ENCODE results near the gene COBL.

Gene COBL

GRCh38 chr7:51273360-51273759 is 43.2 kb downstream of the COBL start:
- Histone ChIP-seq H3K27ac (ENCODE audit: low read length) (no peak overlapping the region), H3K4me1 (ENCODE audit: control insufficient read depth, insufficient read depth, low read length) (peaks cover 4% of the 10 kb centered on the region), H3K4me3 (ENCODE audit: low read length in 2 of 2) (no peak overlapping the region), H3K36me3 (ENCODE audit: control insufficient read depth in 2 of 2, insufficient read depth in 2 of 2, low read length in 2 of 2) (no peaks in the 10 kb centered on the region), H3K27me3 (ENCODE audit: control insufficient read depth in 1 of 2, insufficient read depth in 2 of 2, low read length in 2 of 2) (no peaks in the 10 kb centered on the region), H3K9ac (ENCODE audit: low read length in 2 of 2) (no peak overlapping the region), H3K9me3 (ENCODE audit: control insufficient read depth in 2 of 2, low read length in 2 of 2) (no peaks in the 10 kb centered on the region)

GRCh38 chr7:51270965-51271364 is 45.6 kb downstream of the COBL start:
- Histone ChIP-seq H3K27ac (ENCODE audit: low read length) (no peak overlapping the region), H3K4me3 (ENCODE audit: low read length in 2 of 2) (no peak overlapping the region), H3K4me1 (ENCODE audit: control insufficient read depth, insufficient read depth, low read length) (no peaks in the 10 kb centered on the region), H3K9me3 (ENCODE audit: control insufficient read depth in 2 of 2, low read length in 2 of 2) (no peaks in the 10 kb centered on the region), H3K36me3 (ENCODE audit: control insufficient read depth in 2 of 2, insufficient read depth in 2 of 2, low read length in 2 of 2) (no peaks in the 10 kb centered on the region), H3K27me3 (ENCODE audit: control insufficient read depth in 1 of 2, insufficient read depth in 2 of 2, low read length in 2 of 2) (no peaks in the 10 kb centered on the region), H3K9ac (ENCODE audit: low read length in 2 of 2) (no peak overlapping the region)

GRCh38 chr7:51269911-51270310 is 46.7 kb downstream of the COBL start:
- H3K9ac ChIP-seq (ENCODE audit: low read length in 2 of 2): no peak overlapping the region
- H3K27me3 ChIP-seq (ENCODE audit: control insufficient read depth in 1 of 2, insufficient read depth in 2 of 2, low read length in 2 of 2): no peaks in the 10 kb centered on the region
- H3K4me3 ChIP-seq (ENCODE audit: low read length in 2 of 2): no peak overlapping the region
- no peak overlapping the region for H3K27ac ChIP-seq (ENCODE audit: low read length)
- H3K36me3 ChIP-seq (ENCODE audit: control insufficient read depth in 2 of 2, insufficient read depth in 2 of 2, low read length in 2 of 2): no peaks in the 10 kb centered on the region
- H3K4me1 ChIP-seq (ENCODE audit: control insufficient read depth, insufficient read depth, low read length): no peaks in the 10 kb centered on the region
- no peaks in the 10 kb centered on the region for H3K9me3 ChIP-seq (ENCODE audit: control insufficient read depth in 2 of 2, low read length in 2 of 2)

- no peak overlapping the region for H3K9ac ChIP-seq (ENCODE audit: low read length in 2 of 2)
Measured at GRCh38 chr7:51269321-51269720, 47.3 kb downstream of the COBL start.

GRCh38 chr7:51268859-51269258 is 47.8 kb downstream of the COBL start:
- Histone ChIP-seq H3K9me3 (ENCODE audit: control insufficient read depth in 2 of 2, low read length in 2 of 2) (no peaks in the 10 kb centered on the region), H3K27me3 (ENCODE audit: control insufficient read depth in 1 of 2, insufficient read depth in 2 of 2, low read length in 2 of 2) (no peaks in the 10 kb centered on the region), H3K36me3 (ENCODE audit: control insufficient read depth in 2 of 2, insufficient read depth in 2 of 2, low read length in 2 of 2) (no peaks in the 10 kb centered on the region), H3K4me3 (ENCODE audit: low read length in 2 of 2) (no peak overlapping the region), H3K27ac (ENCODE audit: low read length) (no peak overlapping the region), H3K9ac (ENCODE audit: low read length in 2 of 2) (no peak overlapping the region), H3K4me1 (ENCODE audit: control insufficient read depth, insufficient read depth, low read length) (no peaks in the 10 kb centered on the region)

More at GRCh38 chr7:51269321-51269720, 47.3 kb downstream of the COBL start:
- Histone ChIP-seq H3K9me3 (ENCODE audit: control insufficient read depth in 2 of 2, low read length in 2 of 2) (no peaks in the 10 kb centered on the region), H3K27me3 (ENCODE audit: control insufficient read depth in 1 of 2, insufficient read depth in 2 of 2, low read length in 2 of 2) (no peaks in the 10 kb centered on the region), H3K4me1 (ENCODE audit: control insufficient read depth, insufficient read depth, low read length) (no peaks in the 10 kb centered on the region), H3K36me3 (ENCODE audit: control insufficient read depth in 2 of 2, insufficient read depth in 2 of 2, low read length in 2 of 2) (no peaks in the 10 kb centered on the region), H3K27ac (ENCODE audit: low read length) (no peak overlapping the region), H3K4me3 (ENCODE audit: low read length in 2 of 2) (no peak overlapping the region)

GRCh38 chr7:51267169-51267568 is 49.4 kb downstream of the COBL start:
- Histone ChIP-seq H3K27ac (ENCODE audit: low read length) (no peak overlapping the region), H3K36me3 (ENCODE audit: control insufficient read depth in 2 of 2, insufficient read depth in 2 of 2, low read length in 2 of 2) (no peaks in the 10 kb centered on the region), H3K4me1 (ENCODE audit: control insufficient read depth, insufficient read depth, low read length) (peaks cover 3% of the 10 kb centered on the region), H3K27me3 (ENCODE audit: control insufficient read depth in 1 of 2, insufficient read depth in 2 of 2, low read length in 2 of 2) (no peaks in the 10 kb centered on the region), H3K4me3 (ENCODE audit: low read length in 2 of 2) (no peak overlapping the region), H3K9ac (ENCODE audit: low read length in 2 of 2) (no peak overlapping the region), H3K9me3 (ENCODE audit: control insufficient read depth in 2 of 2, low read length in 2 of 2) (no peaks in the 10 kb centered on the region)

- H3K36me3 ChIP-seq (ENCODE audit: control insufficient read depth in 2 of 2, insufficient read depth in 2 of 2, low read length in 2 of 2): no peaks in the 10 kb centered on the region
Measured at GRCh38 chr7:51265066-51265907, 51.3 kb downstream of the COBL start.

GRCh38 chr7:51263631-51264484 is 52.8 kb downstream of the COBL start:
- H3K27me3 ChIP-seq (ENCODE audit: control insufficient read depth in 1 of 2, insufficient read depth in 2 of 2, low read length in 2 of 2): no peaks in the 10 kb centered on the region
- H3K9ac ChIP-seq (ENCODE audit: low read length in 2 of 2): no peak overlapping the region

More at GRCh38 chr7:51265066-51265907, 51.3 kb downstream of the COBL start:
- Histone ChIP-seq H3K4me1 (ENCODE audit: control insufficient read depth, insufficient read depth, low read length) (peaks cover 3% of the 10 kb centered on the region), H3K9me3 (ENCODE audit: control insufficient read depth in 2 of 2, low read length in 2 of 2) (no peaks in the 10 kb centered on the region), H3K9ac (ENCODE audit: low read length in 2 of 2) (no peak overlapping the region), H3K27me3 (ENCODE audit: control insufficient read depth in 1 of 2, insufficient read depth in 2 of 2, low read length in 2 of 2) (no peaks in the 10 kb centered on the region), H3K27ac (ENCODE audit: low read length) (no peak overlapping the region), H3K4me3 (ENCODE audit: low read length in 2 of 2) (no peak overlapping the region)

GRCh38 chr7:51262796-51263531 is 53.6 kb downstream of the COBL start:
- Histone ChIP-seq H3K9ac (ENCODE audit: low read length in 2 of 2) (no peak overlapping the region), H3K36me3 (ENCODE audit: control insufficient read depth in 2 of 2, insufficient read depth in 2 of 2, low read length in 2 of 2) (no peaks in the 10 kb centered on the region), H3K4me1 (ENCODE audit: control insufficient read depth, insufficient read depth, low read length) (peaks cover 3% of the 10 kb centered on the region), H3K27ac (ENCODE audit: low read length) (no peak overlapping the region), H3K9me3 (ENCODE audit: control insufficient read depth in 2 of 2, low read length in 2 of 2) (no peaks in the 10 kb centered on the region), H3K27me3 (ENCODE audit: control insufficient read depth in 1 of 2, insufficient read depth in 2 of 2, low read length in 2 of 2) (no peaks in the 10 kb centered on the region), H3K4me3 (ENCODE audit: low read length in 2 of 2) (no peak overlapping the region)

More at GRCh38 chr7:51263631-51264484, 52.8 kb downstream of the COBL start:
- no peaks in the 10 kb centered on the region for H3K9me3 ChIP-seq (ENCODE audit: control insufficient read depth in 2 of 2, low read length in 2 of 2)
- no peak overlapping the region for H3K27ac ChIP-seq (ENCODE audit: low read length)
- H3K4me1 ChIP-seq (ENCODE audit: control insufficient read depth, insufficient read depth, low read length): peaks cover 3% of the 10 kb centered on the region
- H3K36me3 ChIP-seq (ENCODE audit: control insufficient read depth in 2 of 2, insufficient read depth in 2 of 2, low read length in 2 of 2): no peaks in the 10 kb centered on the region
- H3K4me3 ChIP-seq (ENCODE audit: low read length in 2 of 2): no peak overlapping the region

GRCh38 chr7:51261950-51262795 is 54.4 kb downstream of the COBL start:
- Histone ChIP-seq H3K27ac (ENCODE audit: low read length) (no peak overlapping the region), H3K27me3 (ENCODE audit: control insufficient read depth in 1 of 2, insufficient read depth in 2 of 2, low read length in 2 of 2) (no peaks in the 10 kb centered on the region), H3K9ac (ENCODE audit: low read length in 2 of 2) (no peak overlapping the region), H3K9me3 (ENCODE audit: control insufficient read depth in 2 of 2, low read length in 2 of 2) (no peaks in the 10 kb centered on the region), H3K4me3 (ENCODE audit: low read length in 2 of 2) (no peak overlapping the region), H3K4me1 (ENCODE audit: control insufficient read depth, insufficient read depth, low read length) (peaks cover 3% of the 10 kb centered on the region), H3K36me3 (ENCODE audit: control insufficient read depth in 2 of 2, insufficient read depth in 2 of 2, low read length in 2 of 2) (no peaks in the 10 kb centered on the region)
